GM12878 (cell line): Measurements from ENCODE around the gene MROH2B. TPM values are rescaled to one million over a fixed set of nuclear protein-coding genes. Genes with fewer than 3 reads are reported as not detected.

ENCODE experiments used
- ATAC-seq: fragments of 200-7000 bp; cut with Tn5 transposase; 3 replicates; pipeline ENCODE4 v1.9.1; 2020; ENCODE audit warnings: mild to moderate bottlenecking, moderate library complexity
- BruUV-seq: library from RNA; stranded (reverse); fragments of 400-500 nt; replicated peaks from 2 replicates; lab custom pipeline; 2021; lab: Mats Ljungman, UMichigan
- CTCF ChIA-PET: fragments of 300-600 bp; sonication (Branson Sonifier 250); formaldehyde crosslinking; extraction: SDS; loops from one replicate; lab custom pipeline; 2021; ENCODE audit warnings: inconsistent platforms; lab: Yijun Ruan, JAX
- POLR2A ChIA-PET: fragments of 350-600 bp; formaldehyde crosslinking; extraction: SDS; loops from one replicate; lab custom pipeline; 2021; ENCODE audit warnings: inconsistent platforms; lab: Charles Lee
- RAD21 ChIA-PET: fragments of 300-600 bp; sonication (Branson Sonifier 250); formaldehyde crosslinking; loops from one replicate; lab custom pipeline; 2023; ENCODE audit warnings: antibody characterized with exemption; ENCODE audit not compliant: unreplicated experiment; lab: Charles Lee
- SMC1A ChIA-PET: fragments of 300-600 bp; sonication (Branson Sonifier 250); formaldehyde crosslinking; loops from one replicate; lab custom pipeline; 2023; ENCODE audit not compliant: unreplicated experiment, uncharacterized antibody; lab: Charles Lee
- DNase-seq: peaks from one replicate; pipeline ENCODE4 v3.0.0-alpha.2; 2011; ENCODE audit warnings: low read depth, low spot score
- FAIRE-seq: peaks from 3 replicates; lab custom pipeline; 2011; peaks lifted over from hg19 to GRCh38; lab: Jason Lieb, UNC
- H2AFZ ChIP-seq: 2 replicates; pipeline ENCODE4 v1.6.0; 2011; ENCODE audit warnings: low read depth, low read length, control low read depth; ENCODE audit not compliant: control insufficient read depth
- H3K27ac ChIP-seq: 2 replicates; pipeline ENCODE4 v1.5.1; 2011; ENCODE audit warnings: control low read depth; ENCODE audit not compliant: control insufficient read depth, insufficient read depth
- H3K27me3 ChIP-seq, 2 experiments: replicated peaks in 1 of 2; 2 replicates each; pipeline versions ENCODE4 v1.6.0 to v1.6.1; 2011; ENCODE audit warnings: low read length in 1 of 2; ENCODE audit not compliant: control insufficient read depth in 2 of 2, insufficient read depth in 2 of 2
- H3K36me3 ChIP-seq, 2 experiments: 2 replicates each; pipeline ENCODE4 v1.5.1; 2011; ENCODE audit warnings: low read length in 1 of 2; ENCODE audit not compliant: control insufficient read depth in 2 of 2, insufficient read depth in 2 of 2
- H3K4me1 ChIP-seq: 2 replicates; pipeline ENCODE4 v1.6.1; 2011; ENCODE audit warnings: mild to moderate bottlenecking, low read length, moderate library complexity, mixed read lengths; ENCODE audit not compliant: control insufficient read depth, insufficient read depth
- H3K4me2 ChIP-seq: 2 replicates; pipeline ENCODE4 v1.6.0; 2011; ENCODE audit warnings: control low read depth; ENCODE audit not compliant: control insufficient read depth, insufficient read depth
- H3K4me3 ChIP-seq: fragments of 200-600 bp; sonication (generic); 2 replicates; pipeline ENCODE4 v1.5.1; 2016
- H3K79me2 ChIP-seq: 2 replicates; pipeline ENCODE4 v1.6.0; 2011; ENCODE audit warnings: low read length; ENCODE audit not compliant: control insufficient read depth, insufficient read depth
- H3K9ac ChIP-seq: 2 replicates; pipeline ENCODE4 v1.8.0; 2011; ENCODE audit warnings: low read length, control low read depth, mixed read lengths; ENCODE audit not compliant: control insufficient read depth, insufficient read depth
- H3K9me3 ChIP-seq: replicated peaks from 3 replicates; pipeline ENCODE4 v1.5.1; 2011; ENCODE audit warnings: mild to moderate bottlenecking, low read length; ENCODE audit not compliant: control insufficient read depth, insufficient read depth
- H4K20me1 ChIP-seq: 2 replicates; pipeline ENCODE4 v1.6.0; 2011; ENCODE audit not compliant: control insufficient read depth, insufficient read depth
- ASH2L ChIP-seq: fragments of 300-600, 200-600 bp; sonication (generic); IDR thresholded peaks from 2 replicates; pipeline ENCODE4 v1.6.1; 2017; ENCODE audit warnings: low read depth, mild to moderate bottlenecking, borderline replicate concordance
- CBX5 ChIP-seq: sonication (generic); IDR thresholded peaks from 2 replicates; pipeline ENCODE4 v1.6.1; 2016; ENCODE audit warnings: low read depth, moderate library complexity, mild to moderate bottlenecking, inconsistent platforms
- HDAC2 ChIP-seq: fragments of 200-600 bp; sonication (generic); IDR thresholded peaks from 2 replicates; pipeline ENCODE4 v1.6.1; 2017
- IRF4 ChIP-seq: IDR thresholded peaks from 2 replicates; pipeline ENCODE4 v1.6.1; 2011; ENCODE audit warnings: low read depth, low read length
- RELA ChIP-seq: fragments of 450-650 bp; IDR thresholded peaks from 2 replicates; pipeline ENCODE4 v1.8.0; 2014; ENCODE audit warnings: borderline replicate concordance; ENCODE audit not compliant: partially characterized antibody
- SUPT20H ChIP-seq: IDR thresholded peaks from 2 replicates; pipeline ENCODE4 v1.6.1; 2011; ENCODE audit warnings: low read depth, mild to moderate bottlenecking, low read length, moderate library complexity, borderline replicate concordance; ENCODE audit not compliant: control insufficient read depth
- ZNF274 ChIP-seq: IDR thresholded peaks from one replicate; pipeline ENCODE4 v1.8.0; 2011; ENCODE audit not compliant: insufficient read length, insufficient read depth
- WGBS: methylation state at CpG from one replicate; pipeline ENCODE4 v1.1.6; 2016; ENCODE audit warnings: low lambda C conversion rate; ENCODE audit not compliant: insufficient replicate concordance, insufficient coverage; ENCODE audit errors: missing lambda C conversion rate; 5-methylcytosine and 5-hydroxymethylcytosine counted together
- in situ Hi-C: fragments of 300-500 bp; cut with MboI; formaldehyde crosslinking; loops from 9 replicates; pipeline ENCODE4 v1.14.3; 2018; ENCODE audit warnings: mixed read lengths
- intact Hi-C: fragments of 100-400 bp; cut with micrococcal nuclease; formaldehyde crosslinking; loops from one replicate; pipeline ENCODE4 v1.14.2; 2022; ENCODE audit not compliant: unreplicated experiment
- polyA plus RNA-seq, 11 experiments: library from polyadenylated mRNA; depleted of rRNA in 4 of 11; unstranded in 6 of 11; stranded (reverse) in 5 of 11; fragments of >200 nt; fragmentation: Nextera tagmentation in 4 of 11; fragmentation: Illumina TruSeq in 1 of 11; extraction: Ambion mirVana in 4 of 11; extraction: Trizol in 1 of 11; gene quantifications; 1 replicate in 1 of 11; 2 replicates in 10 of 11; pipeline versions ENCODE4 v1.2.1 to v1.2.3, GENCODE V29; 2011 to 2016; ENCODE audit warnings: inconsistent platforms in 2 of 11, missing spikeins in 2 of 11, low read depth in 1 of 11
- total RNA-seq, 4 experiments: library from RNA; depleted of rRNA in 3 of 4; stranded (reverse); fragments of >200 nt in 3 of 4; fragmentation: Illumina TruSeq in 1 of 4; extraction: Trizol in 1 of 4; gene quantifications; 2 replicates each; pipeline versions ENCODE4 v1.2.1 to v1.2.3, GENCODE V29; 2013 to 2021
- TF ChIP-seq, protein P1 (sequence below): fragments of 450-650 bp; conservative IDR thresholded peaks from 2 replicates; pipeline ENCODE4 v1.6.1; 2017; ENCODE audit warnings: mild to moderate bottlenecking, moderate library complexity

Gene MROH2B
- total and polyA plus RNA-seq, 10 of the 15 experiments (the other 5 are each of a cell fraction or from before 2014, with no cell fraction given) = not detected

DNA sequence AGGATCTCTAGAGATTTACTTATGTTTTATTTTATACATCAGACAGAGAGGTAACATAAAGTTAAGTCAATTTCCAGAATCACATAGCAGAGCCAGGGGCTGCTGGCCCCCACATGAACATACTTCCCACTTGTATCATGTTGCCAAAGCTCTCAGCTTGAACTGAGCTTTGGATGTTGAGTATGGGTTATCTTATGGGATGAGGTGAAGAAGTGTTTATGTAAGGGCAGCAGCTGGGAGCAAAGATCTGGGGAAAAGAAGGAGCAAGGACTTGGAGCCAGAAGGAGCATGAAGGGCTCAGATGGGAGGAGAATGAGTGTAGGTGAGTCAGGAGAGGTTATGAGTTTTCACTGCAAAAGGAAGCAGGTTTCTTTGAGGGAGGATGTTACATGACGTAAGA, 72.0 kb downstream of the MROH2B start (continued):
- TF ChIP-seq, protein P1, sequence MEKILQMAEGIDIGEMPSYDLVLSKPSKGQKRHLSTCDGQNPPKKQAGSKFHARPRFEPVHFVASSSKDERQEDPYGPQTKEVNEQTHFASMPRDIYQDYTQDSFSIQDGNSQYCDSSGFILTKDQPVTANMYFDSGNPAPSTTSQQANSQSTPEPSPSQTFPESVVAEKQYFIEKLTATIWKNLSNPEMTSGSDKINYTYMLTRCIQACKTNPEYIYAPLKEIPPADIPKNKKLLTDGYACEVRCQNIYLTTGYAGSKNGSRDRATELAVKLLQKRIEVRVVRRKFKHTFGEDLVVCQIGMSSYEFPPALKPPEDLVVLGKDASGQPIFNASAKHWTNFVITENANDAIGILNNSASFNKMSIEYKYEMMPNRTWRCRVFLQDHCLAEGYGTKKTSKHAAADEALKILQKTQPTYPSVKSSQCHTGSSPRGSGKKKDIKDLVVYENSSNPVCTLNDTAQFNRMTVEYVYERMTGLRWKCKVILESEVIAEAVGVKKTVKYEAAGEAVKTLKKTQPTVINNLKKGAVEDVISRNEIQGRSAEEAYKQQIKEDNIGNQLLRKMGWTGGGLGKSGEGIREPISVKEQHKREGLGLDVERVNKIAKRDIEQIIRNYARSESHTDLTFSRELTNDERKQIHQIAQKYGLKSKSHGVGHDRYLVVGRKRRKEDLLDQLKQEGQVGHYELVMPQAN = no peak
- TF ChIP-seq IRF4 = no peak
- TF ChIP-seq, all 136 proteins: peak for 0

DNA sequence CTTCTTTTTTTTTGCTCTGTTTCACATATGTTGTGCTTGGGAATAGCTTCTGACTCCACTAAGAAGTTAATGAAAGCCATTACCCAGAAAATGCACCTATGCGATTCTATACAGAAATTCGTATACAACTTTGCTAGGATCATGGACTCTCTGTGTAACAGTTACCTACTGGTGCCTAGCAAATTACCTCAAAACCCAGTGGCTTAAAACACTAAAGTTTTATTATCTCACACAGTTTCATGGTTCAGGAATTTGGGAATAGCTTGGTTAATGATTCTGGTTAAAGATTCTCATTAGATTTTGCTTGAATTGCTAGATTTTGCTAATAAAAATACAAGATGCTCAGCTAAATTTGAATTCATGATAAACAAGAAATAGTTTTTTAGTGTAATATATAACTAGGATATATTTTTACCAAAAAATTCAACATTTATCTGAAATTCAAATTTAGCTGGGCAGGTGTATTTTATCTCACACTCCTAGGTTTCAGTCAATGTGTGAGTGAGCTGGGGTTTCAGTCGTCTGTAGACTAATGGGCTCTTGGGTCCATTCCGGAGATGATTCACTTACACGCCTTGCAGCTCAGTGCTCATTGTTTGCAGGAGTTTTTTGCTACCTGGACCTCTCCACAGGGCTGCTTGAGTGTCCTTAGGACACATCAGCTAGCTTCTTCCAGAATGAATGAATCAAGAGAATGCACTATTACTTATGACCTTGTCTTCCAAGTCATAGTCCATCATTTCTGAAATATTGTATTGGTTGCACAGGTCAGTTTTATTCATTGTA, 75.1 kb downstream of the MROH2B start:
- H3K4me3 ChIP-seq = no peak overlapping the region
- SMC1A ChIA-PET = no interaction called here
- no peaks in the 10 kb centered on the region for H3K79me2 ChIP-seq
- RAD21 ChIA-PET = no interaction called here
- H3K9me3 ChIP-seq = no peaks in the 10 kb centered on the region
- no peak overlapping the region for H2AFZ ChIP-seq
- BruUV-seq = no TSS peak
- intact Hi-C loops (no loop called here), in situ Hi-C loops (no loop called here)
- no peak overlapping the region for H3K27ac ChIP-seq
- no peaks in the 10 kb centered on the region for H4K20me1 ChIP-seq
- H3K9ac ChIP-seq = no peak overlapping the region
- POLR2A ChIA-PET = no interaction called here
- WGBS = 38% methylated on average over 5 of the region's 5 CpGs
- TF ChIP-seq SUPT20H (no peak), RELA (no peak), HDAC2 (no peak), ZNF274 (no peak), ASH2L (no peak), CBX5 (no peak)
- FAIRE-seq = no peak
- H3K27me3 ChIP-seq = no peaks in the 10 kb centered on the region; a peak in 1 of 4 replicates
- H3K36me3 ChIP-seq = no peaks in the 10 kb centered on the region
- CTCF ChIA-PET = no interaction called here
- ATAC-seq = no peak
- no peak overlapping the region for H3K4me2 ChIP-seq
- no peak for DNase-seq
- no peaks in the 10 kb centered on the region for H3K4me1 ChIP-seq
